DND-41 (cell line): ENCODE data around the gene ADGB.

Experiments used
- ATAC-seq: fragments of 200-7000 bp; cut with Tn5 transposase; 3 replicates; pipeline ENCODE4 v1.9.1; 2021; ENCODE audit warnings: low read depth; ENCODE audit not compliant: insufficient read depth
- DNase-seq: peaks from one replicate; pipeline ENCODE4 v3.0.0-alpha.2; 2020
- H2AFZ ChIP-seq: 2 replicates; pipeline ENCODE4 v1.6.0; 2012; ENCODE audit warnings: low read depth, low read length
- H3K27ac ChIP-seq: 2 replicates; pipeline ENCODE4 v1.5.1; 2012; ENCODE audit warnings: low read length, inconsistent platforms
- H3K27me3 ChIP-seq: fragments of 200-600 bp; sonication (generic); 2 replicates; pipeline ENCODE4 v1.6.0; 2012; ENCODE audit warnings: low read length, mild to moderate bottlenecking, inconsistent platforms; ENCODE audit not compliant: insufficient read depth, poor library complexity
- H3K36me3 ChIP-seq: 2 replicates; pipeline ENCODE4 v1.5.1; 2012; ENCODE audit warnings: low read length, inconsistent platforms; ENCODE audit not compliant: insufficient read depth
- H3K4me1 ChIP-seq: 2 replicates; pipeline ENCODE4 v1.5.1; 2012; ENCODE audit warnings: mild to moderate bottlenecking, low read length; ENCODE audit not compliant: insufficient read depth
- H3K4me2 ChIP-seq: 2 replicates; pipeline ENCODE4 v1.6.0; 2012; ENCODE audit warnings: mild to moderate bottlenecking, moderate library complexity, low read length, inconsistent platforms; ENCODE audit not compliant: insufficient read depth
- H3K4me3 ChIP-seq, 2 experiments: fragments of 200-600 bp in 1 of 2; shearing (Covaris generic) in 1 of 2; 2 replicates each; pipeline ENCODE4 v1.5.1; 2012 to 2016; ENCODE audit warnings: inconsistent platforms in 2 of 2, low read length in 2 of 2, mild to moderate bottlenecking in 2 of 2, low read depth in 1 of 2, moderate library complexity in 1 of 2
- H3K79me2 ChIP-seq: 2 replicates; pipeline ENCODE4 v1.6.0; 2012; ENCODE audit warnings: low read length, inconsistent platforms; ENCODE audit not compliant: insufficient read depth
- H3K9ac ChIP-seq: 2 replicates; pipeline ENCODE4 v1.6.0; 2012; ENCODE audit warnings: low read depth, mild to moderate bottlenecking, inconsistent platforms, low read length, moderate library complexity
- H3K9me3 ChIP-seq: 2 replicates; pipeline ENCODE4 v1.5.1; 2012; ENCODE audit warnings: low read length, moderate library complexity, mild to moderate bottlenecking, inconsistent platforms; ENCODE audit not compliant: insufficient read depth, severe bottlenecking
- H4K20me1 ChIP-seq: 2 replicates; pipeline ENCODE4 v1.6.0; 2012; ENCODE audit warnings: low read length; ENCODE audit not compliant: insufficient read depth
- CTCF ChIP-seq: IDR thresholded peaks from 2 replicates; pipeline ENCODE4 v1.5.1; 2012; ENCODE audit warnings: borderline replicate concordance, low read length, moderate library complexity, mild to moderate bottlenecking; ENCODE audit not compliant: poor library complexity, severe bottlenecking; ENCODE audit errors: extremely low read depth
- EZH2 ChIP-seq: IDR thresholded peaks from 3 replicates; pipeline ENCODE4 v1.6.1; 2012; ENCODE audit warnings: borderline replicate concordance, low read depth, mild to moderate bottlenecking, moderate library complexity, low read length, inconsistent platforms; ENCODE audit not compliant: severe bottlenecking

The ADGB gene

GRCh38 chr6:146574211-146574610 is 24.6 kb upstream of the ADGB start:
- Histone ChIP-seq H3K9me3 (no peaks in the 10 kb centered on the region), H3K79me2 (no peaks in the 10 kb centered on the region), H2AFZ (no peak overlapping the region), H3K4me1 (no peaks in the 10 kb centered on the region), H3K36me3 (no peaks in the 10 kb centered on the region), H4K20me1 (no peaks in the 10 kb centered on the region), H3K4me3 (no peak overlapping the region), H3K9ac (no peak overlapping the region), H3K27me3 (no peaks in the 10 kb centered on the region), H3K4me2 (no peak overlapping the region), H3K27ac (no peak overlapping the region)
- no peak for DNase-seq
- TF ChIP-seq CTCF (no peak), EZH2 (no peak)
- ATAC-seq = no peak

GRCh38 chr6:146578054-146578453 is 20.7 kb upstream of the ADGB start:
- TF ChIP-seq CTCF (no peak), EZH2 (no peak)

GRCh38 chr6:146581968-146582367 is 16.8 kb upstream of the ADGB start:
- Histone ChIP-seq H3K9me3 (no peaks in the 10 kb centered on the region), H3K9ac (no peak overlapping the region), H3K36me3 (no peaks in the 10 kb centered on the region), H3K4me2 (no peak overlapping the region), H3K27me3 (no peaks in the 10 kb centered on the region), H3K27ac (no peak overlapping the region), H3K4me3 (no peak overlapping the region), H4K20me1 (no peaks in the 10 kb centered on the region), H3K79me2 (no peaks in the 10 kb centered on the region), H2AFZ (no peak overlapping the region), H3K4me1 (no peaks in the 10 kb centered on the region)
- no peak for DNase-seq
- TF ChIP-seq CTCF (no peak), EZH2 (no peak)
- no peak for ATAC-seq

More at GRCh38 chr6:146578054-146578453, 20.7 kb upstream of the ADGB start:
- Histone ChIP-seq H3K27ac (no peak overlapping the region), H3K79me2 (no peaks in the 10 kb centered on the region), H3K4me2 (no peak overlapping the region), H4K20me1 (no peaks in the 10 kb centered on the region), H2AFZ (no peak overlapping the region), H3K4me3 (no peak overlapping the region), H3K4me1 (no peaks in the 10 kb centered on the region), H3K9me3 (no peaks in the 10 kb centered on the region), H3K27me3 (no peaks in the 10 kb centered on the region), H3K36me3 (no peaks in the 10 kb centered on the region), H3K9ac (no peak overlapping the region)
- no peak for ATAC-seq
- no peak for DNase-seq

GRCh38 chr6:146582857-146583256 is 15.9 kb upstream of the ADGB start:
- no peak overlapping the region for H2AFZ ChIP-seq
- H4K20me1 ChIP-seq = no peaks in the 10 kb centered on the region
- no peak for ATAC-seq
- H3K4me1 ChIP-seq = no peaks in the 10 kb centered on the region
- H3K36me3 ChIP-seq = no peaks in the 10 kb centered on the region
- no peak overlapping the region for H3K4me3 ChIP-seq
- DNase-seq = no peak
- no peak for TF ChIP-seq CTCF
- no peak for TF ChIP-seq EZH2
- no peaks in the 10 kb centered on the region for H3K27me3 ChIP-seq
- H3K79me2 ChIP-seq = no peaks in the 10 kb centered on the region
- H3K27ac ChIP-seq = no peak overlapping the region
- H3K9ac ChIP-seq = no peak overlapping the region
- H3K4me2 ChIP-seq = no peak overlapping the region
- H3K9me3 ChIP-seq = no peaks in the 10 kb centered on the region
